A673 (cell line): ENCODE results near the gene WIPF1.

Experiments
- EZH2 ChIP-seq: fragments of 200-600 bp; sonication (generic); IDR thresholded peaks from 2 replicates; pipeline ENCODE4 v1.6.1; 2017; ENCODE audit warnings: borderline replicate concordance, low read depth, mild to moderate bottlenecking, mixed read lengths, antibody characterized with exemption, low read length; ENCODE audit not compliant: poor library complexity, severe bottlenecking
- TF ChIP-seq, protein P1 (sequence below): fragments of 300-800, 200-600 bp; sonication (generic); conservative IDR thresholded peaks from 2 replicates; pipeline ENCODE4 v1.5.1; 2017; ENCODE audit warnings: low read depth, mild to moderate bottlenecking, antibody characterized with exemption, low read length, moderate library complexity, mixed read lengths

- TF ChIP-seq, protein P1, sequence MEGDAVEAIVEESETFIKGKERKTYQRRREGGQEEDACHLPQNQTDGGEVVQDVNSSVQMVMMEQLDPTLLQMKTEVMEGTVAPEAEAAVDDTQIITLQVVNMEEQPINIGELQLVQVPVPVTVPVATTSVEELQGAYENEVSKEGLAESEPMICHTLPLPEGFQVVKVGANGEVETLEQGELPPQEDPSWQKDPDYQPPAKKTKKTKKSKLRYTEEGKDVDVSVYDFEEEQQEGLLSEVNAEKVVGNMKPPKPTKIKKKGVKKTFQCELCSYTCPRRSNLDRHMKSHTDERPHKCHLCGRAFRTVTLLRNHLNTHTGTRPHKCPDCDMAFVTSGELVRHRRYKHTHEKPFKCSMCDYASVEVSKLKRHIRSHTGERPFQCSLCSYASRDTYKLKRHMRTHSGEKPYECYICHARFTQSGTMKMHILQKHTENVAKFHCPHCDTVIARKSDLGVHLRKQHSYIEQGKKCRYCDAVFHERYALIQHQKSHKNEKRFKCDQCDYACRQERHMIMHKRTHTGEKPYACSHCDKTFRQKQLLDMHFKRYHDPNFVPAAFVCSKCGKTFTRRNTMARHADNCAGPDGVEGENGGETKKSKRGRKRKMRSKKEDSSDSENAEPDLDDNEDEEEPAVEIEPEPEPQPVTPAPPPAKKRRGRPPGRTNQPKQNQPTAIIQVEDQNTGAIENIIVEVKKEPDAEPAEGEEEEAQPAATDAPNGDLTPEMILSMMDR = no peak
- no peak for TF ChIP-seq EZH2
Observed at GRCh38 chr2:174512345-174512744, 85.3 kb downstream of the WIPF1 start.
